Daoy (cell line): ENCODE data around the gene NKAPL. TPM values are rescaled to one million over a fixed set of nuclear protein-coding genes. Genes with fewer than 3 reads are reported as not detected.

Experiments
- DNase-seq: peaks from one replicate; pipeline ENCODE4 v3.0.0-alpha.2; 2015; ENCODE audit warnings: low read depth
- total RNA-seq: library from RNA; depleted of rRNA; stranded (reverse); fragments of >200 nt; shearing (Covaris generic); gene quantifications from 2 replicates; pipeline ENCODE4 v1.2.3, GENCODE V29; 2014; rRNA removed

The NKAPL gene
- not detected in 2 replicates for total RNA-seq

DNA sequence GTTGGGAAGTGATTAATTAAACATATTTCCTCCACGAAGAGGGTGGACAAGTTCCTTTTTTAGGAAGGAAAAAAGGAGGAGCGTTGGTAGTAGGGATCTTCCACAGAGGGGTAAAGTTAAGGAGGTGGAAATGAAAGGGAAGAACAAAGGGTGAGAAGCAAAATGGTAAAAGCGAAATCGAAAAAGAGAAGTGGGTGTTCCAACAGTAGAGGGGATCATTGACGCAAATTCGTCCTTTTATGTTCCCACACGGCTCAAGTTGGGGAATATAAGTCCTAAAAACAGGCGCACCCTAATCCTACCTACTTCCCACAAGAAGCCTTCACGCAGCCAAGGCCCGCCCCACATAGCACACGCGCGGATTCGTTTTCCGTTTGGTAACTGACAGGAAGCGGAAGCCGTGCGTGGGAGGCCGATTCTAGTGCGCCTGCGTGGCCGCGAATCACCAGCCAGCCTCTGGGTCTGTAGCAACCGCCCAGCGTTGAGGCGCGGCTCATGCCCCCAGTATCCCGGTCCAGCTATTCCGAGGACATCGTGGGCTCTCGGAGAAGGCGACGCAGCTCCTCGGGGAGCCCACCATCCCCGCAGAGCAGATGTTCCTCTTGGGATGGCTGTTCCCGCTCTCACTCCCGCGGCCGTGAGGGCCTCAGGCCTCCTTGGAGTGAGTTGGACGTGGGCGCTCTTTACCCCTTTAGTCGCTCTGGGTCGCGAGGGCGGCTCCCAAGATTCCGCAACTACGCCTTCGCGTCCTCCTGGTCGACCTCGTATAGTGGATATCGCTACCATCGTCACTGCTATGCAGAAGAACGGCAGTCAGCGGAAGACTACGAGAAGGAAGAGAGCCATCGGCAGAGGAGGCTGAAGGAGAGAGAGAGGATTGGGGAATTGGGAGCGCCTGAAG is at the start of gene NKAPL:
TSS of gene NKAPL (plus strand) at position 421 of the 901 bp plus-strand sequence. CDS start at position 496, 75 bp downstream.
- DNase-seq: no peak

DNA sequence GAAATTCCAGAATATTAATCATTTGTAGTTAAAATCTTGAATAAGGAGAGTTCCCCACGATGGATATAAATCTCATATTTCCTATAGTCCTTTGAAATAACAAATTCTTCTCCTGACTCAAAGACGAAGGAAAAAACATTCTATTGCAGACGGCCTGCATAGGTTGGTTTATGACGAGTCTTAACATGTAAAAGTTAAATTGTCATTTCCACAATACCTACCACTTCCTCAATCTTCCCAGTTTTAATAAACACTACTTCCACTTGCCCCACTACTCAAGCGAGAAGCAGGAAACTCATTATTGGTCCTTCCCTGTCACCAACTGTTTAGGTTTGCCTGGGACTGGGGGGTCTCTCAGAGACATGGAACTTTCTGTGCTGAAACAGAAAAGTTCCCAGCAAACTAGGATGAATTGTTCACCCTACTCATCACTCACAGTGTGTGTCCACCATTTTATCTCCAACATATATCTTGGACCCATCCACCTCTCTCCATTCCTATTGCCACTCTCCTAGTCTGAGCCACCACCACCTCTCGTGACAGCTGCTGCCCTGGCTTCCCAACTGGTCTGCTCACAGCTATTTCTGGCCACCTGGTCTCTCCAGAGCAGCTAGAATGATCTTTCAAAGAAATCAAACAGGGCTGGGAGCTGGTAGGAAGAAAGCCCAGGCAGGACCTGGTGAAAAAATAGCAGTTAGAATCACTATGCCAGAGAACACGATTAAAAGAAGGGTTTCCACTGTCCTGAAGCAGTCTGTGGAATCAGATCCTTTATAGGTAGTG is 49.2 kb upstream of the NKAPL start:
- DNase-seq: no peak

GRCh38 chr6:28211840-28212509 is 47.1 kb upstream of the NKAPL start:
- peak; percentile 16 for DNase-seq

DNA sequence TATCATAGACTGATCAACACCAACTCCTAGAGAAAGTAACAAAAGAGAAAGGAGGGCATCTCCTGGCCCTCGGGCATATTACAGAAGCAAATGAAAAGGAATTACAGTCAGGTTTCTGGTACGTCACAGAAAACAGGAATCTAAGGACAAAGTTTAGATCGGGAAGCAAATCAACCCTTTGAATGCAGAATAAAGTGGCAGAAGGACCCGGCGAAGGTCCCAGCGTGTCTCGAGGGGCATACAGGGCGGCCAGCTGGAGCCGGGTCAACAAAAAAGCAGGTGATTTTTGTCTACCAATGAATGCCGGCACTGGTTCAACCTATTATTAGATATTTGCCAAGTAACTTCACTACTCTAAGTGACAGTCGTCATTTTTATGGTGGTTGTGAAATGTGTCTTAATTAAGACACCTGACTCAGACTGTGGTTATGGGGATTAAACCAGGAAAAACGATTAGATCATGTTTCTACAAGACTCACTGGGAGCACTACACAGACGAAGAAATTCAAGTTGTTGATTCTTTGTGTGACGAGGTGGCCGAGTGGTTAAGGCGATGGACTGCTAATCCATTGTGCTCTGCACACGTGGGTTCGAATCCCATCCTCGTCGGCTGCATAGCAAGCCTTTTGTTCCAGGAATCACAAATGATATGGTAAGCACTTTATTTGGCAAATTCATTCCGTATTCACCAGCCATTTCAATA is 46.4 kb upstream of the NKAPL start:
- peak; percentile 92 for DNase-seq

GRCh38 chr6:28213213-28213523 is 45.9 kb upstream of the NKAPL start:
- no peak for DNase-seq

GRCh38 chr6:28215425-28215824 is 43.7 kb upstream of the NKAPL start:
- DNase-seq: peak; percentile 23

DNA sequence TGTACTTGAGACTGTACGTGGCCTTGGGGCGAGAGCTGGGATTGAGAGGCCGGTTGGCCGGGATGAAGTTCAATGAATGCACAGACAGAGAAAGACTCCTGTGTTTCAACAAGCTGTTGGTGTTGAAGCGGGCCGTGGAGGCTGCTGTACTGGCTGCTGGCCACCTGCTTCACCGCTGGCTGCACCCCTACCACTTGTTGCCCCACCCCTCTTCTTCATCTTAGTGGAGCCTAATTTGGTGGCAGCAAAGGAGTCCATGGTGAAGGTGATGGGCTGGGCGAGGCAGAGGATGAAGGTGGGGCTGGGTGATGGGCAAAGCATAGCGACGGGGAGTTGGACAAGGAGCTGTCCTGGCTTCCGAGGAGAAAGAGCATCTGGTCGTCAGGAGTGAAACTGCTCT is 41.2 kb upstream of the NKAPL start:
- DNase-seq: no peak

- DNase-seq: peak; percentile 92
Observed at GRCh38 chr6:28218312-28219248, 40.5 kb upstream of the NKAPL start.

- DNase-seq: no peak
Observed at GRCh38 chr6:28220257-28221133, 38.6 kb upstream of the NKAPL start.

DNA sequence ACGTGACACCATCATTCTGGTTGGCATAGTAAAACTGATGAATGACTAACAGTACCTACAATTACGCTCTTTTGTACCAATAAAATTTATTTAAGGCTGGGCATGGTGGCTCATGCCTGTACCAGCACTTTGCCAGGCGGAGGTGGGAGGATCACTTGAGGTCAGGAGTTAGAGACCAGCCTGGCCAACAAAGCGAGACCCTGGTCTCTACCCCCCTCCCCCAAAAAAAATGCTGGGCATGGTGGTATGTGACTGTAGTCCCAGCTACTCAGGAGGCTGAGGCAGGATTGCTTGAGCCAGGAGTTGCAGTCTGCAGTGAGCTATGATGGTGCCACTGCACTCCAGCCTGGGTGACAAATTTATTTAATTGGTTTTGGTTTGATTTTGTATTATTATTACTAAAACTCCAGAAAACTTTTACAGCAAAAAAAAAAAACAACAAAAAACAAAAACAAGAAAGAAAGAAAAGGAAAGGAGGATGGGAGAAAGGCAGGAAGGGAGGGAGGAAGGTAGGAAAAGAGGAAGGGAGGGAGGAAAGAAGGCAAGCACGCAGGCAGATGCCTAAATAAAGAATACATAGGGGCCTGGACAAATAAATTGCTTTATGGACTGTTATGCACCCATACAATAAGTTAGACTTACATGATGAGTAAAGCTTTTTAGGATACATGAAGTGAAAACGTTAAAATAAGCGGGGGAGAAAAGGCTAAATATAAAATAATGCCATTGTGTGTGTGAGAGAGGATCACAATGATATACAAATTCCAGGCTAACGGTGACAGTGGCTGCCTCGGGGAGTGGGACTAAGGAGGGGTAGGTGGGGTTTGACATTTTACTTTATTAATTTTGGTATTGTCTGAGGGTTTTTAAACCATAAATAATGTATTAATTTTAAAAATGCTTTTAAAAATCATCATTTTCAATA is 34.7 kb upstream of the NKAPL start:
- DNase-seq: no peak

DNA sequence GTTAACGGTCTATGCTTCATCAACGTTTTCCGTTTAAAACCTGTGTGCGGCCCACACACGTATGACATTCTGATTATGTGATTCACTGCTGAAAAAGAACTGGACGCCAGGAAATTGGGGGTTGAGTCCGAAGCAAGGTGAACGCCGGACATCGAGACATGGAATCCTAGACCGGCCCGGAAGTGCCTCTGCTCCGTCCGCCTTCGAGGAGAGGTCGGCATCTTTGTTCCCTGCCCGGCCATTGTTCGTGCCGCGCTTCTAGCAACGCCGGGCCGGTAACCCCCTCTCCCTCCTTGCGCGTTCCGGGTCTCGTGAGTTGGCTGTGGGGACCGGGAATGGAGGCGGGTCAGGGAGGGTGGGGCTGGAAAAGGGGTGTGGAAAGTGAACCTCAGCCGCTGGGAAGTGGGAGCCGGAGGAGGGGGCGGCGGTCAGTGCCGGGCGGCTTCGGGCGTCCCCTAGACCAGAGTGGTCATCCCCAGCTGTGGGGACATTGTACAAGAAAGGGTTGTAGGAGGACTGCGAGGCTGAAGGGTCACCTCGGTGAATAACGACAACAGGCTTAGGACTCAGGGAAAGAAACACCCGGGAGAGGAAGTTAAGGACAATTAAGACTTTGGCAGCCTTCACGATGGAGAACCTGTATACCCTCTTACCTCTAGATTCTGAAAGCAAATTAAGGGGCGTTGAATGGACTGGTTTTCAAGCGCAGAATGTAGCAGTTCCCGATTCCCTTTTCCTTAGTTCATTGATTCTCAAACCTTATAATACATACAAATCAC is 33.9 kb upstream of the NKAPL start, which contains the start of gene ZSCAN9:
TSS of gene ZSCAN9 (plus strand) at position 220 of the 779 bp plus-strand sequence. CDS start 1,810 bp downstream, outside the sequence.
- peak; percentile 93 for DNase-seq

GRCh38 chr6:28226460-28226859 is 32.6 kb upstream of the NKAPL start:
- no peak for DNase-seq

- DNase-seq: no peak
Observed at GRCh38 chr6:28232785-28233184, 26.3 kb upstream of the NKAPL start.

- DNase-seq: no peak
Observed at GRCh38 chr6:28235912-28236452, 23.1 kb upstream of the NKAPL start.

GRCh38 chr6:28239636-28240035 is 19.5 kb upstream of the NKAPL start:
- DNase-seq: no peak

- no peak for DNase-seq
Observed at GRCh38 chr6:28240471-28240870, 18.6 kb upstream of the NKAPL start.

DNA sequence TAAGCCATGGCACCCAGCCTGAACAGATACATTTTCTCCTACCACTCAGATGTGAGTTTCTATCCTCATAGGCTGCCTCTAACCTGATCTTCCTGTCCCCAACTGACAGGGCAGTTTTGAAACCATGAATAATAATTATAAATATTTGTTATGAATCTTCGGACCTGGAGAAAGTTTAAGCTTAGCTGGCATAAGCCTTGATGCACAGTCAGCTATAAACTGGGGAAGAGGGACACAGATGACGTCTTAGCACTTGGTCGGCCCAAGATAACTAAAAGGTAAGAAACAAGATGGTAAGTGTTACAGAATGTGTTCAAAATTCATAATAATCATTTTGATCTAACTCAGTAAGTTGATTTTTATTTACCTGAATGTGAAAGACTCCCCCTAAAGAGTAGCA is 15.2 kb upstream of the NKAPL start:
- no peak for DNase-seq
